ENCODE data around the gene PNPLA6. TPM values are rescaled to one million over a fixed set of nuclear protein-coding genes. Genes with fewer than 3 reads are reported as not detected.
A peak's percentile ranks its signal among the peaks of the same experiment; 100 is the strongest.

PNPLA6 gene
- total and polyA plus RNA-seq, 9 of the 15 experiments (the other 6 are each of a cell fraction or from before 2014, with no cell fraction given): 0.07 to 30.2 (median 8.3) TPM

GRCh38 chr19:7500811-7501450 is 34.6 kb upstream of the PNPLA6 start (continued):
- TF ChIP-seq CLOCK (CRISPR knock-in tag; IDR thresholded peaks at IDR 0.05; ENCODE audit: borderline replicate concordance) (no peak), NUFIP1 (IDR thresholded peaks at IDR 0.05; ENCODE audit: partially characterized antibody) (no peak), RERE (CRISPR knock-in tag; IDR thresholded peaks at IDR 0.05; ENCODE audit: borderline replicate concordance) (no peak), CTBP1 (IDR thresholded peaks at IDR 0.05; ENCODE audit: borderline replicate concordance) (peak; percentile 93), ZNF165 (CRISPR knock-in tag; IDR thresholded peaks at IDR 0.05; ENCODE audit: borderline replicate concordance) (no peak), SMAD2 (IDR thresholded peaks at IDR 0.05; ENCODE audit: low read depth, low read length) (no peak), PBX2 (CRISPR knock-in tag; IDR thresholded peaks at IDR 0.05; ENCODE audit: low read depth) (no peak), PBX2 (tag; conservative IDR thresholded peaks at IDR 0.05; ENCODE audit: low read depth) (no peak), SRF (CRISPR knock-in tag; IDR thresholded peaks at IDR 0.05) (no peak), ZNF512 (tag; IDR thresholded peaks at IDR 0.05) (no peak), ZNF717 (CRISPR knock-in tag; IDR thresholded peaks at IDR 0.05) (no peak)
